HG02798 (cell line): ENCODE measurements around the gene DOCK8.
"Not testable (repeated sequence)": the region's sequence is repeated elsewhere in the genome, so short reads cannot be mapped to it uniquely, and the experiment has no call there.

ENCODE experiments used
- ATAC-seq: cut with Tn5 transposase; IDR thresholded peaks from one replicate; pipeline ENCODE4 v1.9.1; 2021; ENCODE audit warnings: mild to moderate bottlenecking; ENCODE audit not compliant: unreplicated experiment, poor library complexity

DOCK8 gene

DNA sequence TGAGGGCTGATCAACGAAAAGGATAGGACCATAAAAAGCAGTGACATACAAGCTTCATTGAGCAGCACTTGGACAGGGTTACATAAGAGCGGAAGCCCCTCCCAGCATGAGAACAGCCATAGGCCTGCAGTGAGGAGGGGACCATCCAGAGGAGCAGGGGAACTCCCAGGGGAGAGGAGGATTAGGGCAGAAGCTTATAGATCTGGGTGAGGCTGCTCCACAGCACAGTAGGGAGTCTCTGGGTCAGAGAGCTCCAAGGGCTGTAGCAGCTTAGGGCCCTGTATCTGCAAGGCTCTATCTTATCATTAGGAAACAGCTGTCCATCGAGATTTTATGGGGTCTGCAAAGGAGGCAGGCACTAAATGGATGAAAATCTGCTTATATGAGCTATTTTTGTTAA is 186.6 kb downstream of the DOCK8 start:
- no peak for ATAC-seq

DNA sequence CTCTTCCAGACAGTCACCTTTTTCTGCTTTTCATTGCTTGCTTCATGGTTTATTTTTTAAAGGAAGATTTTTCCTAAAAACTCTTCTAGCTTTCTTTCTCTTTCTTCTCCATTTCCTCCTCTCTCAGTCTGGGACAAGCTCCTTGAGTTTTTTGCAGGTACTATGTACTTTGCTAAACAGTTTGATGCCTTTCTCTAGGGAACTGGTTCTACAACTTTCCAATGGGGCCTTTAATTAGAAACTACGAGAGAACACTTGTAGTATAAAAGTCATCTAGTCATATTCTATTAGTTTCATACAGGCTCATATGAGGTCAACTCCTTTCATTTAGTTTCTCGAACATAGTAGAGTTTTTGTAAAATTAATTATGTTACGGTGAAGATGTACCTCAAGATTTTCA is 189.6 kb downstream of the DOCK8 start:
- ATAC-seq = no peak

DNA sequence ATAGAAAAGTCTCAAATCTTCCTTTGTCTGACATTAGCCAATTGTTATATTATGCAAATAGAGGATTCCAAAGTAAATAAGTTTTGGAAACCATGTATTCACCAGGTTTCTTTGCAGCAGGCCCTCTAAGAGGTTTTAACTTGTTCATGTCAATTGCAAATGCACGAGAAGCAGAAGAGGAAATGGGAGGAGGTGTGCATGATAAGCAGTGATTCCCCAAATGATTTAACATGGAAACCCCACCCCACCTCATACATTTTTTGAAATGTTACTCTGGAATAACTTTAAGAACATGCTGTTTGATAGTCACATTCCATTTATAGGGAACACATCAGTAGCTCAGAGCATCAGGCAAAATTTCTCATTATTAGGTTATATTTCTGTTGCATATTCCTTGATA is 190.7 kb downstream of the DOCK8 start:
- ATAC-seq = no peak

DNA sequence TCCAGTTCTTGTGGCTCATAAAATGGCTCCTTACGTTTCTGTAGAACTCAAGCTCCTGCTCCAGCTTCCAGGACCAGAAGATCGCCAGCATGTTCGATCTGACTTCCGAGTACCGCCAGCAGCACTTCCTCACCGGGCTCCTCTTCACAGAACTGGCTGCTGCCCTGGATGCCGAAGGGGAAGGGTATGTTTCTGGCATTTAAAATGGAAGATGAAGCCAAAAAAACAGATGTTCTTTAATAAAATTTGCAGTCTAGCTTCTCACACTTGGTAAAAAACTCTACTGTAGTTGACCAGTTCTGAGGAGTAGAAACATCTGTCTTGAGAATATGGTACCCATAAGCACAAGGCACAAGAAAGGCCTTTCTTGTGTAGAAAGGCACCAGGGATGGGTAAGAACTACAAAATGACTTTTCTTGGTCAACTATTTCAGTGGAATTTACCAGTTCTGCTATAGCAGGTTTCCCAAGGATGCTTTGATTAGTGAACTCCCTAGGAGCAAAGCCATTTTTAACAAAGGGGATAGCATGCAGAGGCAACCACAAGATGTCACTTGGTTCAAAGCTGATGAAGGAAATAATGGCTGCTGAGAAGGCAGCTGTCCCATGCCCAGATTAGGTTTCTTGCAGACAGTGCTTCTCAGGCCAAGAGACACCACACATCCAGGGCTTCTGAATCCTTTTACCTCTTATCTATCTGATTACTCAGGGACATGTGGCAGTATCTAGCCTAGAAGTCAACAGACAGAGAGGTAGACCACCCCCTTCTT is 192.4 kb downstream of the DOCK8 start:
- ATAC-seq = no peak

DNA sequence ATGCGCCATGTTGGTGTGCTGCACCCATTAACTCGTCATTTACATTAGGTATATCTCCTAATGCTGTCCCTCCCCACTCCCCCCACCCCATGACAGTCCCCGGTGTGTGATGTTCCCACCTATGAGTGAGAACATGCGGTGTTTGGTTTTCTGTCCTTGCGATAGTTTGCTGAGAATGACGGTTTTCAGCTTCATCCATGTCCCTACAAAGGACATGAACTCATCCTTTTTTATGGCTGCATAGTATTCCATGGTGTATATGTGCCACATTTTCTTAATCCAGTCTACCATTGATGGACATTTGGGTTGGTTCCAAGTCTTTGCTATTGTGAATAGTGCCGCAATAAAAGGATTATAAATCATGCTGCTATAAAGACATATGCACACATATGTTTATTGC is 195.0 kb downstream of the DOCK8 start:
- not testable (repeated sequence) for ATAC-seq

DNA sequence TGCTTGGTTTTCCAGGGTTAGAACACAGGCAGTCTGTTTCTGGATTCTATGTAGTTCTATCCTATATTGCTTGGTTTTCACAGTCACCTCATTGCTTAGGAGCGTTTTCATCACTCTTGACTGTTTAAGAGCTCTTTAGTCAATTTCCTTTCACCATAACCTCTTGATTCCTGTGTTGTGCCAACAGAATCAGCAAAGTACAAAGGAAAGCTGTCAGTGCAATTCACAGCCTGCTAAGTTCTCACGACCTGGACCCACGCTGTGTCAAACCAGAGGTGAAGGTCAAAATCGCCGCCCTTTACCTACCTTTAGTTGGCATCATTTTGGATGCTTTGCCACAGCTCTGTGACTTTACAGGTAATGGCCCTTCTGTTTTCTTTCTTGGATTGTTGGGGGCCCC is 199.9 kb downstream of the DOCK8 start:
- no peak for ATAC-seq

DNA sequence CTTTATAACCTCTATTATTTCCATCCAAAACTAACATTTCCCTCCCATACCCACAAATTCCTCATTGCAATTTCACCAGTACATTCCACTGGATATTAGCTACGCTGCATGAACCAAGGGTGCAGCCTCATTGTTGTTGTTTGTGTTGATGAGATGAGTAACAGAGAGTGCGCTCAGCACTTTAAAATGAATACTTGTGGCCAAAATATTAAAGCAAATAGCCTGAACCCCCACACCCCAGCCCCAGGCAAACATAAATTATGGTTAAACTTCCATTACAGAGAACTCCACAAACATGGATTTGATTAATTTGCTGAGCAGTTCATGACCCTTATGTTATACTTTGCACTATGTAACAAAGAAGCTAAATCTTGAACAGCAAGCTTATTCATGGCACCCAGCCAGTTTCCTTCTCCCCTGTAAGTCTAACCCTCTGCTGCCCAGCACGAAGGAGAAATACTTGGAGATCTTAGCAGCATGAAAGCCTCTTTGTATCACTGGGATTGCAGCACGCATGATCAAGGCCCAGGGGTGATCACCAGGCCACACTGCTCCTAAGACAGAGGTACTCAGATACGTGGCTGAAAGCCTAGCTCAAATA is 205.0 kb downstream of the DOCK8 start:
- no peak for ATAC-seq

DNA sequence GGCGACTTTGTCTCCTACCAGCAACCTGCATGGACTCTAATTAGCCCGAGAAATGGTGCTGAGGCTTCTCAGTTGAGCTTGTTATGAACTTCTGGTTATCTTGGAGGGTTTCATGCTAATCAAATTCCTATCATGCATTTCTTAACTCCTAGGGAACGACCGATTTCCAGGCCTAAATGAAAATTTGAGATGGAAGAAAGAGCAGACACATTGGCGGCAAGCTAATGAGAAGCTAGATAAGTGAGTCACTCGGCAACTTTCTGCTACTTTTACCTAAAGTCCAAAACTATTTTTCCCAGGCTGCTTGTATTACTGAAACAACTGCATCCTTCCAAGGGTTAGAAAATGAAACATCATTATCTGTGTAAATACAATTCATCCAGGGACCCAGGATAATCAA is 207.2 kb downstream of the DOCK8 start:
- ATAC-seq = no peak

DNA sequence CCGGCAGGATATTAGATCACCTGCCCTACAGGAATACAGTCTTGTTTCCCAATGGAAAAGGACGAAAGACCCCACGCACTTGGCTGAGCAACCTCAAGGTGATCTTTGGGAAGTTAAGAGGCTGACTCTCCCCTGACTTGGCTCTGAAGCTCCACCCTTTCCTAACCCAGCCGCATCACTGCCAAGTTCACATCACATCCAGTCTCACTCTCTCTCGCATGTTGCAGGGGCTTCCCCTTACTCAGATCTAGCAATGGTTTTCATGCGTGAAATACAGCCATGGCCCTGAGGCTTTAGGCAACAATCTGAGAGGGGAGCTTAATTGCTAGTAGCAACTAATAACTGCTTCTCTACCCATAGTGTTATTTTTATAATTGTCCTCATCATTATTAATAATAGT is 211.6 kb downstream of the DOCK8 start:
- no peak for ATAC-seq

DNA sequence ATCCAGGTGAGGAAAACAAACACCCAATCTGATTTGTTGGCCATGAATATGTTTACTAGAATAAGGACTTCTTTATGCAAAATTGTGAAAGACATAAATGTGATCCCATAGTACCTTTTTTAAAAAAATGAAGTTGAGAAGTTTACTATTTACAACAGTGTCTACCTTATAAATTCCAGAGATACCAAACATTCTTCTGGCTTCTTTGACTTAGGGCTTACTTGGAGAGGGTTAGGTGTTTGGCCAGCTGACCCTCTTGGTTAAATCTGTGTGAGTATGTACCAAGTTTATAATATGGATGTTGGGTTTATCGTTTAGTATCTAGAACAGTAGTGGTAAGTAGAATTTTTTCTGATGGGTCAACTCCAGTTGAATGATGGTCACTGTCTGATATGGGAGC is 212.3 kb downstream of the DOCK8 start:
- ATAC-seq = no peak

DNA sequence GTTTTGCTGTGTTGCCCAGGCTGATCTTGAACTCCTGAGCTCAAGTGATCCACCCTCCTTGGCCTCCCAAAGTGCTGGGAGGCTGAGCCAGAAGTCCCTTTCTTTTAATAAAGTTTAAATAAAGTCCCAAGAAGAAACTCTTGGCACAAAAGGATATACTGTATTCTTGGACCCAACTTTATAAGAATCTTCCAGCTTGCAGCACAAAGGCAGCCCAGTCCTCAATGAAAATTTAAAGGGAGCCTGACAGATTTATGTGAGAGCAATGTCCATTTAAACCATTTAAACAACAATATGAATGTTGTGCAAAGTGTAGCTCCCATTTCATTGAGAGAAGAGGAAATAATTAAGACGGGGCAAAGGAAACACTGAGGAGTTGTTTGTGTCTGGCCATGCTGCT is 217.0 kb downstream of the DOCK8 start:
- ATAC-seq = no peak

DNA sequence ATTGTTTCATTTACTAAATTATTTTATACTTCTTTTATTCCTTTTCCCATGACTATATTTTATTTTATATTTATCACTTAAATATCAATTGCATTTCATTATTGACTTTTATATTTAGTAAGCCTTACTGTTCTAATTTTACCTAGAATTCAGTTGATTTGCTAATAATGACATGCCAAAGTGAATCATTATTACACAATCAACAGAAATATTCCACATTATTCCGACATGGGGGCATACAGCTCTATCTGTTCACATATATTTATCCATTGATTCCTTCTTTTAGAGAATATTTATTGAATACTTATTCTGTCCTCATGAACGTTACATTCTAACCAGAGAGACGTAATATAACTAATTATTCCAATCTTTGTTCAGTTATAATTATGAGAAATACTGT is 221.8 kb downstream of the DOCK8 start:
- ATAC-seq = no peak

DNA sequence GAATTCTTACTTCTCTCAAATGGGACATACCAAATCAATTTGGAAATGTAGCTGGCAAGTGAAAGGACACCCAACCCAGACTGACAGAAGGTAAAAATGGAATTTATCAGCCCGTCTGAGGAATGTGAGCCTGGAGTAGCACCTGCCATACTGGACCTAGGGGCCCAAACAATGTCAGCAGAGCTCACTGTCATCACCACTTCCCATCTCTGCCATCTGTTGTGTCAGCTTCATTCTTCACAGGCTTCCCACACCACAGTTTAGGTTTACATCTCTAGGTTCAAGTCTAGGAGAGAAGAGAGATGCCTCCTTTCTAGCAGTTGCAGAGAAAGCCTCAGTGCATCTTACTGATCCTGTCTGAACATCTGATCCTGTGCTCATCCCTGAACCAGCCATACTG is 222.4 kb downstream of the DOCK8 start:
- ATAC-seq = no peak

DNA sequence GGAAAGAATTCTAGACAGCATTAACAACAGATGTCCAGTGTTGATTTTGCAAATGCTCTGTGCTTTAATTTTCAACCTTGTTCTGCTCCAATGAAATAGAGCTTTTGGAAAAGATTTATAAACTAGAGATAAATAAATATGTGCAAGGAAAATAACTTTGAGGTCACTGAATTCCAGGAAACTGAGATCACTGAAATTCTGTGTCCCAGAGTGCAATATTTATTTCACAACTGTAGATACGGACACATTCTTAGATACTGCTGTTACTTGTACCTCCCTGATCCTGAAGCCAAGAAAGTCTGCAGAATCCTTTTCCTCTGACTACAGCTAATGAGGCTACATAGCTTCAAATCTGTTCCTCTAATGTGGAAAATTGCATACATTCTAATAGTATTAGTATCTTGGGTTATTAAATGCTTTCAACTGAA is 222.9 kb downstream of the DOCK8 start:
- no peak for ATAC-seq

DNA sequence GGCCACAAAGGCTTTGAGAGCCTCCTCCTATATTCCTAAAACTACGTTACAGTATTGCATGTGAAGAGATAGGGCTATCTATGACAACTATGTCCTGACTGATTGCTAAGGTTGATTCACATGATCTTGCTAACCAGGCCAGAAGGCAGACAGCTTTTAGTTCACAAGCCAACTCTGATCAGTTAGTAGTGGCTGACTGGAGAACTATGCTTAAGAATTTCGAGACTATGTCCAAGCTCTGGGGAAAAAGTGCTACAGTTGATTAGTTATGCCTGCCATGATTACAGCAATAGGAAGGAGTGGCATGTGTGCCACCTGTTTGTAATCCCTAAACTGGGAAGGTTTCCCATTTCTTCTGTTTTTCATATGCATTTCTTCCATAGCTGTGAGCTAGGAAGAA is 223.4 kb downstream of the DOCK8 start:
- no peak for ATAC-seq

DNA sequence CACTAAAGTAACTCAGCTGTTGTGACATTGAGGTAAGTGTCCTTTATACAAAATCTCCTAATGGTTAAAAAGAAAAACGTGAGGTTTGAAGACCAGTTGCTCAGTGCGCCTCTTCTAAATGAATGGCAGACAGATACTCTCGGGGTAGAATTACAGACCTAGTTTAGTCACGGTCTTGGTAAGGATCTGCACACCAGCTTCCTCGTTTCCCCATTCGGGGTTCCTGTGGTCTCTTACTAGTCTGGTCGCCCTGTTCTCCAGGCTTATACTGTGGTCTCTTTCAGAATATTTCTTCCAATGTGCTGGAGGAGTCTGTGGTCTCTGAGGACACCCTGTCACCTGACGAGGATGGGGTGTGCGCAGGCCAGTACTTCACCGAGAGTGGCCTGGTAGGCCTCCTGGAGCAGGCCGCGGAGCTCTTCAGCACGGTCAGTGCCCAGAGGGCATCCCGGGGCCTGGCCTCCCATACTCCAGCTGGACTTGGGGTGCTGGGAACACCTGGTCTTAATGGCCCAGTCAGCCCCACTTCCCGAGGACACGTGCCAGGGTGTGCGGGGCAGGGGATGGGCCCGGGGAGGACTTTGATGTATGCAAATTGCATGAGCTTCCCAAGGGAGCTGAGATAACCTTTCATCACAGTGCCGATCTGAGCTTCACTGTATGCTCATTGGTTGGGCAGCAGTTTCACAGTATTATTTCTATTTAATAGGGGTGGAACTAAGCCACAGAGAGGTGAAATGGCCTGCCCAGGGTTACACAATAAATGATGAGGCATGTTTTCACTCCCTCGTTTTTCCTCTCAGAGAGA is 224.5 kb downstream of the DOCK8 start:
- no peak for ATAC-seq

DNA sequence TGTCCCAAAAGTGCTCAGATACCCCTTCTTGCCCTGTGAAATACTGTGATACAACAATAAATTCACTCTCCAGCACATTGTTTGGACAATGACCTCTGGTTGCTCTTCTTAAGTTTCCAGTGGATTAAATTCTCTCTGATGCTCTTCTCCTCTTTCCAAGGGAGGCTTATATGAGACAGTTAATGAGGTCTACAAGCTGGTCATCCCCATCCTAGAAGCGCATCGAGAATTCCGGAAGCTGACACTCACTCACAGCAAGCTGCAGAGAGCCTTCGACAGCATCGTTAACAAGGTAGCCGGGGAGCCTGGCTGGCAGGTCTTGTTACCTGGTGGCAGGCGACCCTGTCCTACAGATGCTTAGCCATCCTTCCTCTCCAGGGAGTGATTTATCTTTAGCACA is 226.5 kb downstream of the DOCK8 start:
- ATAC-seq = no peak

DNA sequence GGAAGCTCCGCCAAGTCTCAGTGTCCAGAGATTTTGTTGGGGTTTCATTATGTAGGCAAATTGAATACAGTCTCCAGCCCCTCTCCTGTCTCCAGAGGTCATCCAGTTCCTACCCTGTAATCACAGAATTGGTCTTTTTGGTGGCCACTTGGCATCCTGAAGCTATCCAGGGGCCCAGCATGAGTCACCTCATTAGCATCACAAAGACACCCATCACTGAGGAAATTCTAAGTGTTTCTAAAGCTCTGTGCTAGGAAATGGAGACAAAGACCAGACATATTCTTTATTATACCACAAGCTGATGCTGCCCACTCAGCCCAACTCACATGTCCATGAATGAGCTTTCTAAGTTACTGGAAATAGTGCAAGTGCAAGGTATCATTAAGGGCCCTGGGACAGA is 229.9 kb downstream of the DOCK8 start:
- no peak for ATAC-seq

DNA sequence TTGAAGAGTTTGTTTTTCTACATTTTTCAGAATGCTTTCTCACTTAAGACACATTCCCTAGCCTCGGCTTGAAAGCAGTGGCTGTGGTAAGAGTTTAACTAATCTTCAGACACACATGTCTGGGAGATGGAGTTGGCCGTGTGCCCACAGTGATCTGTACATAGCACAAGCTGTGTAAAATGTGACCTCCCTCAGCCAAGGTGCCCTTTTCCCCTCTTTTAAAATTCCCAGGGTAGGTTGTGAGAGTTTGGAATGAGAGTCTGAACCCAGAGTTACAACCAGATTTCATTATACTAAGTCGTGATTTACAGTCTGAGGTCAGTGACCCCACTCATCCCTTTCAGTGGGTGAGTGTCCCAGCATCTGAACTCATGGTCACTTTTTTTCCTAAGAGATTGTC is 230.4 kb downstream of the DOCK8 start:
- ATAC-seq = no peak

DNA sequence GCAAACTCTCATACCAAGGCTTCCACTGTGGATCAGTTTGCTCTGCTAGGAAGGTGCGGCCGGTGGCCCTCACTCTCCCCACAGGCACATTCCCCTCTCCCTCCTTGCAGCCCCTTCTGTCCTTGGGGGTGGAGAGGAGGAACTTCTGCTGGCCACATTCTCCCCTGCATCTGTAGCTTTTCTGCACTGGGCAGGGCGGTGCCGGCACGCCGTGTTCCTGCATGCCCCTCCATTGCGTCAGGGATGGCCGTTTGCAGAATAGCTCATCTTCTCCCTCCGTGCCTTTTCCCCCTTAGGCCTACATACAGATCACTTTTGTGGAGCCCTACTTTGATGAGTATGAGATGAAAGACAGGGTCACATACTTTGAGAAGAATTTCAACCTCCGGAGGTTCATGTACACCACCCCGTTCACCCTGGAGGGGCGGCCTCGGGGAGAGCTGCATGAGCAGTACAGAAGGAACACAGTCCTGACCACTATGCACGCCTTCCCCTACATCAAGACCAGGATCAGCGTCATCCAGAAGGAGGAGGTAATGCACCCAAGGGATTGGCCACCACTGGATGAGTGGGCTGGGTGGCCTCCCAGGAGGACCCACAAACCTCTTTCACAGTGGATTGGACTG is 231.5 kb downstream of the DOCK8 start:
- ATAC-seq = no peak
